Ishikawa (cell line): Measurements from ENCODE around the gene GPR137B.

ENCODE experiments used
- CEBPB ChIP-seq: IDR thresholded peaks from 2 replicates; pipeline ENCODE4 v1.6.1; 2012
- CREB1 ChIP-seq: IDR thresholded peaks from 2 replicates; pipeline ENCODE4 v1.6.1; 2012; ENCODE audit warnings: low read depth
- EGR1 ChIP-seq: IDR thresholded peaks from 2 replicates; pipeline ENCODE4 v1.6.1; 2012
- EP300 ChIP-seq: IDR thresholded peaks from 2 replicates; pipeline ENCODE4 v1.6.1; 2012; ENCODE audit warnings: borderline replicate concordance
- FOXM1 ChIP-seq: IDR thresholded peaks from 2 replicates; pipeline ENCODE4 v1.6.1; 2012; ENCODE audit warnings: low read depth, borderline replicate concordance
- MAX ChIP-seq: IDR thresholded peaks from 2 replicates; pipeline ENCODE4 v1.6.1; 2012
- NFIC ChIP-seq: IDR thresholded peaks from 2 replicates; pipeline ENCODE4 v1.6.1; 2012
- RAD21 ChIP-seq: IDR thresholded peaks from 2 replicates; pipeline ENCODE4 v1.6.1; 2012; ENCODE audit warnings: low read depth
- TAF1 ChIP-seq: IDR thresholded peaks from 2 replicates; pipeline ENCODE4 v1.6.1; 2012; ENCODE audit warnings: low read depth, mild to moderate bottlenecking
- TCF12 ChIP-seq: IDR thresholded peaks from 2 replicates; pipeline ENCODE4 v1.6.1; 2012; ENCODE audit warnings: low read depth
- TEAD4 ChIP-seq: IDR thresholded peaks from 2 replicates; pipeline ENCODE4 v1.6.1; 2012
- USF1 ChIP-seq: IDR thresholded peaks from 2 replicates; pipeline ENCODE4 v1.6.1; 2012
- YY1 ChIP-seq: IDR thresholded peaks from 2 replicates; pipeline ENCODE4 v1.6.1; 2012; ENCODE audit warnings: low read depth
- ZBTB7A ChIP-seq: IDR thresholded peaks from 2 replicates; pipeline ENCODE4 v1.6.1; 2012; ENCODE audit warnings: low read depth
- TF ChIP-seq, protein P1 (sequence below): IDR thresholded peaks from 2 replicates; pipeline ENCODE4 v1.6.1; 2012; ENCODE audit warnings: low read depth, mild to moderate bottlenecking

Gene GPR137B

DNA sequence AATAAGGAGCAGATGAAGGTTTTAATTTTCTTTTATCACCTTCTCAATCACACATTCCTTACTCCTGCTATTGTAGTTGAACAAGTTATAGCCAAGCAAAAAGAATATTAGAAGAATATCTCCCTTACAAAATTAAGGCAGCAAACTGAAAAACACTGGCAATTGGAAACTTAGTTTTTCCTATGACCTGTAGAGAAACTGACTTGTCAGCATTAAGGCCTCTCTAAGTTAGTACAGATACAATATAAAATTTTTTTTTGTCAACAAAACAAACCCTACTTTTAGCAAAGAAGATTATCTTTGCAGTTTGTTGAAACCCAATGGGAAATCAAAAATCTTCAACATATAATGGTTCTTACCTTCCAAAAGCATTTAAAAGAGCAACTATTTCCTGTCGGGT, 78.1 kb downstream of the GPR137B start:
- TF ChIP-seq FOXM1: no peak
- TF ChIP-seq TCF12: no peak
- no peak for TF ChIP-seq EP300
- no peak for TF ChIP-seq CREB1
- no peak for TF ChIP-seq TAF1
- TF ChIP-seq TEAD4: no peak
- no peak for TF ChIP-seq USF1
- no peak for TF ChIP-seq EGR1
- TF ChIP-seq RAD21: no peak
- no peak for TF ChIP-seq CEBPB
- no peak for TF ChIP-seq NFIC
- TF ChIP-seq, protein P1, sequence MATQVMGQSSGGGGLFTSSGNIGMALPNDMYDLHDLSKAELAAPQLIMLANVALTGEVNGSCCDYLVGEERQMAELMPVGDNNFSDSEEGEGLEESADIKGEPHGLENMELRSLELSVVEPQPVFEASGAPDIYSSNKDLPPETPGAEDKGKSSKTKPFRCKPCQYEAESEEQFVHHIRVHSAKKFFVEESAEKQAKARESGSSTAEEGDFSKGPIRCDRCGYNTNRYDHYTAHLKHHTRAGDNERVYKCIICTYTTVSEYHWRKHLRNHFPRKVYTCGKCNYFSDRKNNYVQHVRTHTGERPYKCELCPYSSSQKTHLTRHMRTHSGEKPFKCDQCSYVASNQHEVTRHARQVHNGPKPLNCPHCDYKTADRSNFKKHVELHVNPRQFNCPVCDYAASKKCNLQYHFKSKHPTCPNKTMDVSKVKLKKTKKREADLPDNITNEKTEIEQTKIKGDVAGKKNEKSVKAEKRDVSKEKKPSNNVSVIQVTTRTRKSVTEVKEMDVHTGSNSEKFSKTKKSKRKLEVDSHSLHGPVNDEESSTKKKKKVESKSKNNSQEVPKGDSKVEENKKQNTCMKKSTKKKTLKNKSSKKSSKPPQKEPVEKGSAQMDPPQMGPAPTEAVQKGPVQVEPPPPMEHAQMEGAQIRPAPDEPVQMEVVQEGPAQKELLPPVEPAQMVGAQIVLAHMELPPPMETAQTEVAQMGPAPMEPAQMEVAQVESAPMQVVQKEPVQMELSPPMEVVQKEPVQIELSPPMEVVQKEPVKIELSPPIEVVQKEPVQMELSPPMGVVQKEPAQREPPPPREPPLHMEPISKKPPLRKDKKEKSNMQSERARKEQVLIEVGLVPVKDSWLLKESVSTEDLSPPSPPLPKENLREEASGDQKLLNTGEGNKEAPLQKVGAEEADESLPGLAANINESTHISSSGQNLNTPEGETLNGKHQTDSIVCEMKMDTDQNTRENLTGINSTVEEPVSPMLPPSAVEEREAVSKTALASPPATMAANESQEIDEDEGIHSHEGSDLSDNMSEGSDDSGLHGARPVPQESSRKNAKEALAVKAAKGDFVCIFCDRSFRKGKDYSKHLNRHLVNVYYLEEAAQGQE: no peak
- TF ChIP-seq YY1: no peak
- no peak for TF ChIP-seq ZBTB7A

DNA sequence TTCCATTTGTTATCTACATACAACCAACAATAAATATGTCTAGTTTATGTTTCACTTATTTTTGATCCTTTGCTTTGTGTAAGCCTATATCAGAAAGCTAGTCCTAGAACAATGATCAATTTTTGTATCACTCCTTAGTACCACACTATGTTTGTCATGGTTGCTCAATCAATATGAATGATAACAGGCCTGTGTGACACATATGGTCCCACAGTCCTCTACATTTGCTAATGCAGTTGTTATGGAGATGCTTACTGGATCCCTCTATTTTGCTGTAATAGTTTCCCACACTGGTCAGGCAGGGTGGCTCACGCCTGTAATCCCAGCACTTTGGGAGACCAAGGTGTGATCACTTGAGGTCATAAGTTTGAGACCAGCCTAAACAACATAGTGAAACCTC, 80.3 kb downstream of the GPR137B start:
- TF ChIP-seq TEAD4: no peak
- no peak for TF ChIP-seq CEBPB
- TF ChIP-seq CREB1: no peak
- TF ChIP-seq YY1: no peak
- no peak for TF ChIP-seq MAX

- TF ChIP-seq, protein P1: no peak
- TF ChIP-seq EP300 (no peak), FOXM1 (no peak)
Measured at GRCh38 chr1:236228411-236228810, 86.1 kb downstream of the GPR137B start.

- TF ChIP-seq FOXM1 (no peak), CEBPB (no peak)
- TF ChIP-seq, protein P1: no peak
Measured at GRCh38 chr1:236235116-236235515, 92.8 kb downstream of the GPR137B start.

- TF ChIP-seq CREB1: no peak
- TF ChIP-seq EP300: no peak
- TF ChIP-seq CEBPB: no peak
- no peak for TF ChIP-seq MAX
- no peak for TF ChIP-seq TAF1
- TF ChIP-seq TEAD4: no peak
- TF ChIP-seq USF1: no peak
- no peak for TF ChIP-seq NFIC
- TF ChIP-seq FOXM1: no peak
- no peak for TF ChIP-seq RAD21
Measured at GRCh38 chr1:236239092-236239585, 96.8 kb downstream of the GPR137B start.
